Right ventricle myocardium inferior (tissue), 1 donor: ENCODE results near the gene CSRNP3. TPM values are rescaled to one million over a fixed set of nuclear protein-coding genes. Genes with fewer than 3 reads are reported as not detected.

Source experiments
- ATAC-seq: fragments of 200-7000 bp; cut with Tn5 transposase; one replicate; pipeline ENCODE4 v1.9.1; 2020; ENCODE audit warnings: mild to moderate bottlenecking, moderate library complexity
- DNase-seq: peaks from one replicate; pipeline ENCODE4 v3.0.0; 2021; ENCODE audit errors: missing footprints
- intact Hi-C: fragments of 100-400 bp; cut with DNase I; formaldehyde crosslinking; loops from one replicate; pipeline ENCODE4 v1.11.0; 2022
- total RNA-seq: library from RNA; stranded (reverse); fragmentation: NEBNext Ultra II Directional; extraction: Animal tissue kit (Norgen Biotek cat#: 25700); gene quantifications from one replicate; pipeline ENCODE4 v1.2.1, GENCODE V29; 2021
- donor health status: DM: no; HTN: yes; CAD: no; lungs with severe emphysema.

The CSRNP3 gene
- total RNA-seq, 1 donor from 2014 or later, result 5.1 TPM

DNA sequence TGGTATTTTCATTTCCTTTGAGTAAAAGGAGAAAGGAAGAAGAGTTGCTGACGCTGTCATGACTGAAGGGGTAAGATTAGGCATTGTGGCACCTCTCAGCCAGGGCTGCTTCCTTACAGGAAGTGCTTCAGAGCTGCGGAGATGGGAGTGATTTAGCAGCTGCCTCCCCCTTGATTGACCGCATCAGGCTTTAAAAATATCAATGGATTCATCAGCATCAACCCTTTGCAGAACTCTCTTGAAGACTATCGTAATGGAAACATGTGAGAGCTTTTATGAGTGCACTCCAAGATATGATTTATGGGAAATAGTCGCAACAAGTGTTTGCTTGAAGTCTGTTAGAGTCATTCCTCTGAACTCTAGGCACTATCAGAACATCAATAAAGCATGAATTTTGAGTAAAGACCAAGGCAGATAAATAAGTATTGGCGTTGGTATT lies 141.1 kb downstream of the CSRNP3 start:
- no peak for ATAC-seq
- intact Hi-C loops, result no loop called here
- no peak for DNase-seq

DNA sequence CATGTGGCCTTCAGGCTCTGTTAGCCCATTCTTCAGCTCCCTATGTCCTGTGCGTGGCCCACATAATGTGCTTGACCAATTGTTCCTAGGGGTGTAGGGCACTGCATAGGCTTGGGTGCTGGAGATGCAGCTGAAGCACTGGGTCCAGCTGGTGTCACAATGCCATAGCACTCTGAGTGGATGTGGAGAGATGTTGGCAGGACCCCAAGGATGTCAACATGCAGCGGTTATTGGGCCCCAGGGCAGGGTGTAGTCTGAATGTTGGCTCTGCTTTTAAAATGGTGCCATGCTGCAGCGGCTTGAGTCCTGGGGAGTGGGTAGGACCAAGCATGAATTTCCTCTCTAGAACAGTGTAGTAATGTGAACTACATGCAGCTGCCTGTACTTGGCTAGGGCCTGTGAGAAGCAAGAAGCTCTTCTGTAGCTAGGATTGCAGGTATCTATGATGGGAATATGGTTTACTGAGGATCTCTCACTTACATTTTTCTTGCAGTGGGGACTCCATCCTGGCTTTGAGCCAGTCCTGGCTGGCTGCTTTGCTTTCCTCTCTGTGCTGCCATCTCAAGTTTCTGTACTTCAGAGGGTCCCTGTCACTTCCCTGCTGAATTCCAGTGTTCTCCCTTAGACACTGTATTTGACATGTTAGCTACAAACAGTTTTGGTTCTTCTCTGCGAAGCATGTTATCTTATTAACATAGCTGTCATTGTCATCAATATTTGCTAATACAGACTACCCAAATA lies 148.4 kb downstream of the CSRNP3 start:
- intact Hi-C loops, result no loop called here

DNA sequence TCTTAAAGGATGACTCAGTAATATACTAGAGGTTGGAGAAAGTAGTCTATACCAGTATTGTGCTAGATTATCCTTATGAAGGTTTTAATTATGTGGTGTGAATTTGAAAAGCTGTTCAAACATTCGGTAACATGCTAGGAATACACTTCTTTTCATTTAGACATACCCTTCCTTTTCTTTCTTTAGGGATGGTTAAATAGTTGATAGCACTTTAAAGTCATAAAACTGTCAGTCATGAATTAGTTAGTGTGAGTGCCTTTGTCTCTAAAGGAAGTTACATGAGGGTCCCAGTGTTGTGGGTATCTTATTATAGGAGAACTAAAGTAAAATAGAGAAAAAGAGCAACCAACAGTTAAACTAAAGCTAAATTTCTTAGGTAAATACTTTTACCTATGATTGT lies 149.3 kb downstream of the CSRNP3 start:
- no peak for DNase-seq
- no peak for ATAC-seq
- intact Hi-C loops, result no loop called here

More for the DNA sequence above, 148.4 kb downstream of the CSRNP3 start:
- DNase-seq, result no peak
- ATAC-seq, result no peak

DNA sequence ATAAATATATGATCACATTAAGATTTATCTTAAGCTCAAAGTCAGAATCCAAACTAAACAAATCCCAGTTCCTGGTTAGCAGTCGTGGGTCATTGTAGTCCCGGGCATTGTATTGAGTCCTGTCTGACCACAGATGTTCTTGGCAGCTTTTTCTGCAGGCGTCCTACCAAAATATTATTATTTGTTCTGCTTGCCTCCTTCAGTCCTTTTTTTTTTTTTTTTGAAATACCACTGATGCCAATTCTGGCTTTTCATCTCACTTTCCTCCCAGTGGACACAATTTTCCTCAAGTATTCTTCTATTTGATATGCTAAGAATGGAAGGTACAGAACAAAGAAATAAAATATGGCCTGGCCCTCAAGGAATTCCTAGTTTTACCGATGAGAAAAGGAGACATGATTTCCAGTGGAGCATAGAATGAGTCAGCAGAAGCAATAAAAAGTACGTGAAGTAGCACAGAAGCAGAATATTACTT lies 151.6 kb downstream of the CSRNP3 start:
- ATAC-seq (no peak), DNase-seq (no peak)
- intact Hi-C loops, result no loop called here

DNA sequence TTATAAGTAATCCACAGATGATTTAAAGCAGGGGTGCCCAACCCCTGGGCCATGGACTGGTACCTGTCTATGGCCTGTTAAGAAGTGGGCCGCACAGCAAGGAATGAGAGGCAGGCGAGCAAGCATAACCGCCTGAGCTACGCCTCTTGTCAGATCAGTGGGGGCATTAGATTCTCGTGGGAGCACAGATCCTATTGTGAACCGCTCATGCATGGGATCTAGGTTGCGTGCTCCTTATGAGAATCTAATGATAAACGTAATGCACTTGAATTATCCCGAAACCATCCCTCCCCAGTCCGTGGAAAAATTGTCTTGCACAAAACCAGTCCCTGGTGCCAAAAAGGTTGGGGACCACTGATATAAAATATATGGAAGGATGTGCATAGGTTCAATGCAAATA lies 153.7 kb downstream of the CSRNP3 start:
- DNase-seq, result no peak
- intact Hi-C loops, result no loop called here
- ATAC-seq, result no peak

DNA sequence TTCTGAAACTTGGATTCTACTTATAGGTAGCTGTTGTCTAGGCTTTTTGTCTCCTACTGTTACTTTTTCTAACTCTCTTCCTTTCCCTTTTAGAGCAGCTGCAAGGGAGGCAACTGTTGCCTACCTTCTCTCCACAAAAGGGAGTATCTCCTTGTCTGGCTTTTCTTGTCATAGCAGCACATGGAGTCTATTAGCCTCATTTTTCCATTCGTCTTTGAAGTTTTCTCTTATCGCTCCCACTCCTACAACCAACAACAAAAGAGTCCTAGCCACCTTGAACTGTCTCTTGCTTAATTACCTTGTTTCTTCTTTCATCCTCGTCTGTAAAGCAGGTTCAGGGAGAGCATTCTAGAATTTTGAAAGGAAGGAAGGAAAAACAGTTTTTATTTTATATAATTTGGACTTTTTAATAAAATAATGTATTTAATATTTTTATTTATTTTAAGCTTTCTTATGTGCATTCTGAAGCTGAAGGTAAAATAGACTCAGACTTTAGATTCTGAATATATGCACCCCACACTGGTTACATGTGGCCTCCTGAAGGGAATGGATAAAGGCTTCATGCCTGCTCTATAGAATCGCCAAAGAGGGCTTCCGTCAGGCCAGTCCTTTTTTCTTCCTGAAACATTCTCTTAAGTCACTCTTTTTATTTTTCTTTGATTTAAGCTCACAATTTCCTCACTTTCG lies 154.4 kb downstream of the CSRNP3 start:
- intact Hi-C loops, result no loop called here
- DNase-seq, result no peak
- no peak for ATAC-seq

DNA sequence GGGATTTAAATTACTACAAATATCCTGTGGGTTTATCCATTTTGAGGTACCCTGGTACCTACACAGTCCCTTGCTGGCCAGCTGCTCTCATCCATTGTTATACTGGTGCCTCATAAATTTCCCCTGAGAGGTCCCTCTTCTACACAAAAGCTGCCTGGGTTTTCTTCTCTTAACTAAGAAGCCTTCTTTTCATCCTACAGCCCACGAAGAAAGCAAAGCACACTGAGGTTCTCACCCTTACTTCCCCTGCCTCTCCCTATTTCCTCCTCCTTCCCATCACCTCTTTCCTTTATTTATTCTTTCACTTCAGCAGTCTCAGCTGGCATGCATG lies 154.9 kb downstream of the CSRNP3 start:
- DNase-seq (no peak), ATAC-seq (no peak)
- intact Hi-C loops, result no loop called here

DNA sequence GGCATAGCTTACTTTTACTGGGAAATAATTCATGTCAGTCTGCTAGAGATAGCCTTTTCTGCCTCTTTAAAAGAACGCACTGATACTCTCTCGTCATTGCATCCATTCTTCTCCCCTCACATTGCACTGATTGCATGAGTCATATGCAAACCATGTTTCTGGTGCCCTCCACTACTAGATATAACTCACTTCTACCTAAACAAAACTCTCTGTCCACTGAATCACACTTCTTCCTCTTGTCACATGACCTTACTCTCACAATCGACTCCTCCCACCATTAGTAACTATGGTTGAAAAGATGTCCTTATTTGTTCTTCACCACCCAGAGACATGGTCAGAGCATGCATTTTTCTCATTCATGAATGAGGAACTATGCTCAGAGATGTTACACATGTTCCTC lies 158.0 kb downstream of the CSRNP3 start:
- DNase-seq, result no peak
- ATAC-seq, result no peak
- intact Hi-C loops, result no loop called here

DNA sequence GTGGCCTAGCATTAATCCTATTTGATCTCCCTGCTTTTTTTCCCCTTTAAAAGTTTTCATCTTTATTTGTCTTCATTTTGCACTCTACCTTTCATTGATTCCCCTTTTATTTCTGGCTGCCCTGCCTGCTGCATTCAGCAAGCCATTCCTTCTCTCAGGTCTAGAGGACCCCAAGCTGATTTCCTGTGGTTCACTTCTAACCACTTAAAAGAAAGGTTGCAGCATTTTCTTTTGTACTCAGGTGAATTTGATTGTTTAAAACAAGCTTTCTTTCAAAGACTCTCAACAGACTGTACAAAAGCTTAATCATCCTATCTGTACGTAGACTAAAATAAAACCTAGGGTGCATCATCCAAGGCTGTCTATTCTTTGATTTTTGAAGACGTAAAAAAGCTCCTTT lies 160.3 kb downstream of the CSRNP3 start:
- no peak for ATAC-seq
- intact Hi-C loops, result no loop called here

DNA sequence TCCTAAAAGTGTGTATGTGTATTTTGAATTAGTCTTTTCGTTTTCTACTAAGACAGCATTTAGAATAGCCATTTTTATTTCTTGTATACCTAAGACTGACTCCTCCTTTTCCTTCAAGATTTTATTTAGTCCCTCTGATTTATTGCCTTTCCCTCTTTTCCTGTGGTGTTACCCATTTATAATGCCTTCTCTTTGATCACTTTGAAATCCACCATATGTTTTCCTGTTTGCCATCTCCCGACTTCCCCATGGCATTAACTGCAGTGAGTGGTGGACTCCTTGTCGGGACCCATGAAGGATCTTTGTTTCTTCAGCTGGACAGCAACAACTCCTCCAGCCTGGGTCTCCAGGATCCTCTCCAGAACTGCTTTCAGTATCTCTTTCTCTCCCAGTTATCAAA lies 160.7 kb downstream of the CSRNP3 start:
- DNase-seq (no peak), ATAC-seq (no peak)
- intact Hi-C loops, result no loop called here

More for the DNA sequence above, 160.3 kb downstream of the CSRNP3 start:
- no peak for DNase-seq

DNA sequence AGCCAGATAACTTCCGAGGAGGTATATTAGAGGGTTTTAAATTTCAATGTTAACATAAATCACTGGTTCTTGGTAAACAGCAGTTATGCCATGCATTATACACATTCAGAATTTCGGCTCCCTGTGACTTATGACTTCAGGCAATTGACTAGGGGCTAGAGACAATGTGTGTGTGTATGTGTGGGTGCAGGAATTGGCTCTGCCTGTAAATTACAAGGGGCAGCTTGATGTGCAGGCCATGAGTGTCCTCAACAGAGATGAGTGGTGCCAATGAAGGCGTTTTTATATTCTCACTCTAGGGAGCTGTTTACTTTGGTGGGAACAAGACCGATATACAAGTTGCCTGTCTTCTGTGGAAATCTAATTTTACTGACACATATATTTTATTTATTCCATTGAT lies 161.6 kb downstream of the CSRNP3 start:
- intact Hi-C loops, result no loop called here
- DNase-seq, result no peak

DNA sequence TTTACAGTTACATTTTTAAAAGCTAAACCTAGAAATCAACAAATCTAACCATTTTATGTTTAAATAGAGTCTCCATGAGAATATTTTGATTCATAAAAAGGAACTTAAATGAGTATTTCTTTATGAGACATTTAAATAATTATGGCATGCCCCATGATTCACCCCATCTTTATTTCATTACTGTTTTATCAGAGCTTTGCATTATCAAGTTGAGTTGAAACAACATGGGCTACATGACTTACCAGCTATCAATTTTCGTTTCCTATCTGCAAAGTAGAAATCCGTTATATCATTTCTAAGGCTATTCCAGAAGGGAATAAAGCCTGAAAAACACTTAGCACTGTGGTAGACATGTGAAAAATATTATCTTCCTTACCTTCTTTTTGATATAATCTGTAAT lies 163.1 kb downstream of the CSRNP3 start:
- ATAC-seq, result no peak
- intact Hi-C loops, result no loop called here

More for the DNA sequence above, 161.6 kb downstream of the CSRNP3 start:
- no peak for ATAC-seq

DNA sequence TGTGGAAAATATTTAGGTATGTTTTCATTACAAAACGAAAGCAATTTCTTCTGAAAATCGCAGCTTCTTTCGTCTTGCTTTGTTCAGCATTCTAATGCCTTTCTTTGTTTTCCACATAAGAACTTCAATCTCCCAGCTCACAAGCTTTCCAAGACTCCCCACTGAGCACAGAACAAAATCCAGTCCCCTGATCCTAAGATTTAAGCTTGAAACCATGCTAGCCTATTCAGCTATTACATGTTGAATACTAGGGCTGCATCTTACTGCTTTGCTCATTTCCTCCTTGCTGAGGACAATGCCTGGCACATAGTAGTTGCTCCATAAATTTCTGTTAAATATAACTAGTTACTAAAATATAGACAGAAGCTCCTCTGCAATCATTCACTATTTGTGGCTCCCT lies 163.9 kb downstream of the CSRNP3 start:
- ATAC-seq, result no peak
- no peak for DNase-seq
- intact Hi-C loops, result no loop called here

More for the DNA sequence above, 163.1 kb downstream of the CSRNP3 start:
- DNase-seq, result no peak

DNA sequence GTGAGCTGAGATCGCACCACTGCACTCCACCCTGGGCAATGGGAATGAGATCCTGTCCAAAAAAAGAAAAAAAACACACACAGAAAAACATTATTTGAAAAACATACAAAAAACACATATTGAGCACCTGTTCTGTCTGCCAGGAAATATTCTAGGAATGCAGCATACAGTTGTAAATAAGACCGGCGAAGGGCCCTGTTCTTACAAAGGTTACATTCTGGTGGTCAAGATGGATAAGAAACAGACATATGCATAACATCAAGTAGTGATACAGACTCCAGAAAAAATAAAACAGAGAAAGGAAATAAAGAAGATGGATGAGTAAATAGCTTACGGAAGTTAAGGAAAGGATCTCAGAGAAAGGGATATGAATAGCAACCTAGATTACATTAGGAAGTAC lies 164.8 kb downstream of the CSRNP3 start:
- no peak for DNase-seq
- no peak for ATAC-seq
- intact Hi-C loops, result no loop called here

DNA sequence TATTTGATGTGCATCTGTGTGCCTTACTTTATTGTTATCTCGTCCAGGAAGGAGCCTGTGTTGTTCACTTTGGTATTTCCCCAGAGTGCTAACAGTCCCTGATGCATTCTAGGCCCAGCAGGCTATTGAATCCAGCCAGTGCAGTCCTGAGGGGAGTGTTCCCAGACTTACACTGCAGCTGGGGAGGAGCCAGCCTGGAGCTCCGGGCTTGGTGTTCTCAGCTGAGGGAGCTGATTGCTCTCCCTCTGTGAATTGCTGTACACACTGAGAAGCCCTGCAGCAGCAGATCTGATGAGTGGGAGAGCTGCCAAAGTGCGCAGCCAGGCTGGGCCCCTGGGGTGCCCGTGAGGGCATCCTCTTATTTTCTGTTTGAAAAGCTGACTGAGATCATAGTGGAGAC lies 165.4 kb downstream of the CSRNP3 start:
- ATAC-seq (peak; percentile 60), DNase-seq (no peak)
- intact Hi-C loops, result no loop called here

DNA sequence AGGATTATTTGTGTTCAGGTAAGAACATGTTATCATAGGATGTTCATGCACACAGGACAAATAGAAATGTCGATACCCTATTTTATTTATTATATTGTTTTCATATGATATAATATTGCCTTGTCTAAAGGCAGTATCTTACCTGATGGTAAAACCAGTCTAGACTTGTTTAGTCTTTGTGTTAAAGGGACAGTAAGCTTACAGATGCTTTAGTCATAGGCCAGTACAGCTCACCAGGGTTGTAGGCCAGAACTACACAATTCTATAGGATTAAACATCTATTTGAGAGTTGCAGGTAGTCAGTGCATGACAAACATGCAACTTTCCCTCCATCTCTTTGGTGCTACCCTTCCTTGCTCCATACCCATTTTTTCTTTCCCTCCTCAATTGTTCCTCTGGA lies 166.0 kb downstream of the CSRNP3 start:
- DNase-seq, result no peak
- intact Hi-C loops, result no loop called here
- no peak for ATAC-seq

DNA sequence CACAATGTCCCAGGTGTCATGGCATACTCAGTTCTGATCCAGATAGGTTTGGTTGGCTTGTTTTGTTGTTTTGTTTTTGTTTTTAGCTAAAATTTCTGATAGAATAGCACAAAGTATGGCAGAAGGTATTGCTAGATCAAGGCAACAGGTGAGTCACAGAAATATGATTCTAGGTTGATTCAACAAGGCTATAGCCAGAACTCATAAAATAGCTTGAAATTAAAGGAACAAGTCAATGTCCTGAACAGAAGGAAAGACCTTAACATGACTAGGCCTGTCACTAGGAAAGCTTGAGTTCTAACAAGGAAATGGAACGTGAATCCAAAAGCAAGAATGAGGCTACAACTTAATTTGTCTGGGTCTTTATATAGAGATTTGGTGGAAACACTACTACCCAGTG lies 167.5 kb downstream of the CSRNP3 start:
- no peak for ATAC-seq
- no peak for DNase-seq
- intact Hi-C loops, result no loop called here

DNA sequence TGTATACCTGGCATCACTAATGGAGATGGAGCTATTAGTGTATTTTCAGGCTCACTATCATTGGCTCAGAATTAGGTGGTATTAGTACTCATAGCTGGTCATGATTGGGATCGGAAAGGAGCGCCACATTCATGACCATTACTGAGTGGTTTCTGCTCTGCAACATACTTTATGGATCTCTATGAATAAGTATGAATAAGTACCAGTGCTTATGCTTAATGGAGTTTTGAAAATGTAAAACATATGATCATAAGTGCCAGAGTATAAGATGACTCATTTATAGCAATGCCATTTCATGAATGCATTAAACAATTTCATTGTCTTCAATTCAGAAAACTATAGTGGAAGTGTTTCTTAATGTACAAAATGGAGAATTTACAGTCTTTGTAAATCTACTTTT lies 167.9 kb downstream of the CSRNP3 start:
- intact Hi-C loops, result no loop called here
- DNase-seq, result no peak
- no peak for ATAC-seq

DNA sequence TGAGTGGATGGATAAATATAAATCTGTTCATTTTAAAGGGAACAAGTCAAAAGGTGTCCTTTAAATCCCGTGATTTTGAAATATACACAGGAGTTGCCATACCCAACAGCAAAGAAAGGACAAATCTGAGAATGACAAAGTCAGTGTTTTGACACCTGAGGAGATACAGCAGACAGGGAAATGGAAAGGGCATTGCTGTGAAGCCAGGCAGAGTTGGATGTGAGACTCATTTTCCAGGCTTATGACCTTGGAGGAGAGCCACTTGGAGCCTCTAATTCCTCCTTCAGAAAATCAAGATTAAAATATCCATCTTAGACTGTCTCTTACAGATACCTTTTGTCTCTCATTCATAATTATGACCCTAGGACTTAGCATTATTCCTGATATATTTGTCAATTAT lies 170.0 kb downstream of the CSRNP3 start:
- intact Hi-C loops, result no loop called here
- ATAC-seq (no peak), DNase-seq (no peak)

DNA sequence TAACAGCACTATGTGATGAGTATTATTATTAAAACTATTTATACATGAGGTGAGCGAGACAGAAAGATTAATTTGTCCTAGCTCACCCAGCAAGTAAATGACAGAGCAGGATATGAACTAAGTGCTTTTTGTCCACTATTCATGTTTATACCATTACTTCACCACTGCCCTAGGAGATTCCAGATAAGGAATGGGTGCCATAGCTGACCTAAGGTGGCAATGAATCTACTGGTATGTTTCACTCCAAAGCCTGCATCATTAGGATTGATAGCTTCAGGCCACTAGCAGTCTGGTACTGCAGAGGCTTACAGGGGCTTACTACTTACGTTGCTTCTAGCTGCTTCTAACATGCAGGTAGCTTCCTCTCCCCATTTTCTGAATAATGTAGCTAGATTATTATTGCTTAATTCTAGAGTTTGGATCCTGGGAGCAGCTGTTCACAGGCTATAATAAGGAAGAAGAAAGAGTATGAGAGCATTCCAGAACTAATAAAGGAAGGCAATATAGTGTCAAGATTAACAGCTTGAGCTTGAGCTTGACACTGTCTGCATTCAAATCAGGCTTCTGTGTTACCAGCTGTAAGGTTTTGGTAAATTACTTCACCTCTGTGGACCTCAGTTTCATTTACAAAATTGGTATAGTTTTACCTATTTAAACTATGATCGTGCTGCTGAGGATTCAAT lies 170.9 kb downstream of the CSRNP3 start:
- intact Hi-C loops, result no loop called here
- DNase-seq (no peak), ATAC-seq (no peak)
